Muscle layer of duodenum (tissue), 2 donors: Measurements from ENCODE around the gene YIPF3.
"Not testable (repeated sequence)": the region's sequence is repeated elsewhere in the genome, so short reads cannot be mapped to it uniquely, and the experiment has no call there.

Experiments
- H3K27ac ChIP-seq: one replicate; pipeline ENCODE4 v1.7.0; 2013; ENCODE audit warnings: mild to moderate bottlenecking, low read length
- H3K27me3 ChIP-seq: one replicate; pipeline ENCODE4 v1.7.0; 2013; ENCODE audit warnings: low read depth, mild to moderate bottlenecking, control low read depth, low read length
- H3K36me3 ChIP-seq, 2 donors: one replicate each; pipeline ENCODE4 v1.7.0; 2013; ENCODE audit warnings: low read length in 2 of 2, control low read depth in 1 of 2, mild to moderate bottlenecking in 1 of 2; ENCODE audit not compliant: insufficient read depth in 2 of 2, control insufficient read depth in 1 of 2
- H3K4me1 ChIP-seq, 2 donors: one replicate each; pipeline ENCODE4 v1.7.0; 2013; ENCODE audit warnings: low read length in 2 of 2, mild to moderate bottlenecking in 2 of 2, control low read depth in 1 of 2, moderate library complexity in 1 of 2; ENCODE audit not compliant: insufficient read depth in 2 of 2, control insufficient read depth in 1 of 2
- H3K4me3 ChIP-seq, 2 donors: one replicate each; pipeline ENCODE4 v1.7.0; 2013; ENCODE audit warnings: low read length in 2 of 2, low read depth in 1 of 2, mild to moderate bottlenecking in 1 of 2
- H3K9me3 ChIP-seq, 2 donors: one replicate each; pipeline ENCODE4 v1.7.0; 2013; ENCODE audit warnings: low read length in 2 of 2, control low read depth in 1 of 2, mild to moderate bottlenecking in 1 of 2; ENCODE audit not compliant: control insufficient read depth in 1 of 2
- donor health status: healthy.

The YIPF3 gene

DNA sequence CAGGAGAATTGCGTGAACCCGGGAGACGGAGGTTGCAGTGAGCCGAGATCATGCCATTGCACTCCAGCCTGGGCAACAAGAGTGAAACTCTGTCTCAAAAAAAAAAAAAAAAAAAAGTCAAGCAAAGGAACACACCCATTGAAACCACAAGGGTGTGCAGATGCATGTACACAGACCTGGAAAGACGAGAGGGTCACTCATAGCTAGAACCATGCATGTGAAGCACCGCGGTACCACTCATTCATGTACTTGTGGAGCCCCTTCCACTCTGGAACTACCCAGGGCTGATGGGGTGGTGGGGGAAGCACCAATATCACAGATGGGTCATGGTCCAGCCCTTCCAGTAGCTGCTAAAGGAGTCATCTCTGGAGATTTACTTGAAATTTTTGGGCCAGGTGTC, 46.8 kb downstream of the YIPF3 start:
- Histone ChIP-seq H3K36me3 (no peaks in the 10 kb centered on the region), H3K4me1 (no peaks in the 10 kb centered on the region), H3K9me3 (no peaks in the 10 kb centered on the region), H3K27me3 (no peaks in the 10 kb centered on the region), H3K27ac (no peak overlapping the region), H3K4me3 (no peak overlapping the region)

GRCh38 chr6:43468748-43469681, 47.7 kb downstream of the YIPF3 start:
- no peaks in the 10 kb centered on the region for H3K9me3 ChIP-seq
- no peaks in the 10 kb centered on the region for H3K4me1 ChIP-seq
- no peak overlapping the region for H3K4me3 ChIP-seq
- no peaks in the 10 kb centered on the region for H3K36me3 ChIP-seq
- no peak overlapping the region for H3K27ac ChIP-seq
- H3K27me3 ChIP-seq, result no peaks in the 10 kb centered on the region

DNA sequence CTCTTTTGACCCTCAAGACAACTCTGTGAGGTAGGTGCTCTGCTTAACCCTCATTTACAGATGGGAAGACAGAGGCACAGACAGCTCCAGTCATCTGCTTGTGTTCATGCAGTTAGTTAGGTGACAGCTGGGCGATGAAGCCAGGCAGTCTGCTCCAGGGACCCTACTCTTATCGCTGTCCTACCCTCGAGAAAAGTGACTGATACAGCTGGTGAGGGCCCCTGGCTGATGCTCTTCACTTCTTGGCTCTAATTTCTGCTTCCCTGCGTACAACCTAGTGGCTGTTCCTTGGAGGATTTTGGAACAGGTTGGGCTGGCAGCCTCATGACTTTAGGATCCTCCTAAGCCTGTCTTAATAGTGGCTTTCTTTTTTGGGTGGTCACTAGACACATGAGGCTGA, 48.5 kb downstream of the YIPF3 start:
- H3K4me3 ChIP-seq, result no peak overlapping the region
- no peaks in the 10 kb centered on the region for H3K27me3 ChIP-seq
- no peaks in the 10 kb centered on the region for H3K36me3 ChIP-seq
- no peaks in the 10 kb centered on the region for H3K9me3 ChIP-seq
- H3K4me1 ChIP-seq, result no peaks in the 10 kb centered on the region
- H3K27ac ChIP-seq, result no peak overlapping the region

DNA sequence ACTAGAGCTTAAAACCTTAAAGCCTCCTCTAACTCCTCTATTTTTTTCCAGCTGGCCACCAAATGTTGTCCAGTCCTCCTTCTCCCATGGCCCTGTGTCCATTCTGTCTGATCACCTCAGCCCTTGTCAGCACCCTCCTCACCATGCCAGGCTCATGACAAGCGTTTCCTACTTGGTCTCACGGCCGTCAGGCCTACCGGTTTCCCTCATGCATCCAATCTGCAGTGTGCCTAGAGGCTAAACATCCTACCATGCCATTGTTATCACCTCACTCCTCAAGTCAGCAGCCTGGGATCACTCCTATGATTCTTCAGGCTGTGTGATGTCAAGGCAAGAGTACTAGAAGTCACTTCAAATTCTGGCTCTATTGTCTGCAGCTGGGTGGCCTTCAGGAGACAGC, 49.0 kb downstream of the YIPF3 start:
- H3K27ac ChIP-seq, result no peak overlapping the region
- H3K4me1 ChIP-seq, result no peaks in the 10 kb centered on the region
- H3K27me3 ChIP-seq, result no peaks in the 10 kb centered on the region
- H3K4me3 ChIP-seq, result no peak overlapping the region
- H3K36me3 ChIP-seq, result no peaks in the 10 kb centered on the region
- H3K9me3 ChIP-seq, result no peaks in the 10 kb centered on the region

DNA sequence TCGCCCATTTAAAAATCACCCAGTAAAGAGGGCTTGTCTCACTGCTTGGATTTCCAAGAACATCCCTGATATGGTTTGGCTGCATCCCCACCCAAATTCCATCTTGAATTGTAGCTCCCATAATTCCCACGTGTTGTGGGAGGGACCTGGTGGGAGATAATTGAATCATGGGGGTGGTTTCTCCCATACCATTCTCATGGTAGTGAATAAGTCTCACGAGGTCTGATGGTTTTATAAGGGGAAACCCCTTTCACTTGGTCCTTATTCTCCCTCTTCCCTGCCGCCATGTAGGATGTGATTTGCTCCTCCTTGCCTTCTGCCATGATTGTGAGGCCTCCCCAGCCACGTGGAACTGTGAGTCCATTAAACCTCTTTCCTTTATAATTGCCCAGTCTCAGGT, 49.5 kb downstream of the YIPF3 start:
- H3K27me3 ChIP-seq, H3K4me3 ChIP-seq, H3K9me3 ChIP-seq, H3K36me3 ChIP-seq, H3K27ac ChIP-seq, H3K4me1 ChIP-seq: not testable (repeated sequence)

- Histone ChIP-seq H3K4me1 (no peaks in the 10 kb centered on the region), H3K27ac (no peak overlapping the region), H3K9me3 (no peaks in the 10 kb centered on the region), H3K4me3 (no peak overlapping the region), H3K27me3 (no peaks in the 10 kb centered on the region), H3K36me3 (no peaks in the 10 kb centered on the region)
These were observed 50.8 kb downstream of the YIPF3 start for GRCh38 chr6:43465948-43466347.

- Histone ChIP-seq H3K9me3 (no peaks in the 10 kb centered on the region), H3K27me3 (no peaks in the 10 kb centered on the region), H3K4me3 (no peak overlapping the region), H3K4me1 (no peaks in the 10 kb centered on the region), H3K36me3 (no peaks in the 10 kb centered on the region), H3K27ac (no peak overlapping the region)
These were observed 52.4 kb downstream of the YIPF3 start for GRCh38 chr6:43464337-43464736.

GRCh38 chr6:43461936-43462335, 54.8 kb downstream of the YIPF3 start:
- H3K27ac ChIP-seq, result no peak overlapping the region
- no peaks in the 10 kb centered on the region for H3K4me1 ChIP-seq
- peaks cover 2% of the 10 kb centered on the region for H3K27me3 ChIP-seq
- no peak overlapping the region for H3K4me3 ChIP-seq
- H3K9me3 ChIP-seq, result no peaks in the 10 kb centered on the region
- no peaks in the 10 kb centered on the region for H3K36me3 ChIP-seq
